ENCODE results near the gene KRT75.

Gene KRT75

DNA sequence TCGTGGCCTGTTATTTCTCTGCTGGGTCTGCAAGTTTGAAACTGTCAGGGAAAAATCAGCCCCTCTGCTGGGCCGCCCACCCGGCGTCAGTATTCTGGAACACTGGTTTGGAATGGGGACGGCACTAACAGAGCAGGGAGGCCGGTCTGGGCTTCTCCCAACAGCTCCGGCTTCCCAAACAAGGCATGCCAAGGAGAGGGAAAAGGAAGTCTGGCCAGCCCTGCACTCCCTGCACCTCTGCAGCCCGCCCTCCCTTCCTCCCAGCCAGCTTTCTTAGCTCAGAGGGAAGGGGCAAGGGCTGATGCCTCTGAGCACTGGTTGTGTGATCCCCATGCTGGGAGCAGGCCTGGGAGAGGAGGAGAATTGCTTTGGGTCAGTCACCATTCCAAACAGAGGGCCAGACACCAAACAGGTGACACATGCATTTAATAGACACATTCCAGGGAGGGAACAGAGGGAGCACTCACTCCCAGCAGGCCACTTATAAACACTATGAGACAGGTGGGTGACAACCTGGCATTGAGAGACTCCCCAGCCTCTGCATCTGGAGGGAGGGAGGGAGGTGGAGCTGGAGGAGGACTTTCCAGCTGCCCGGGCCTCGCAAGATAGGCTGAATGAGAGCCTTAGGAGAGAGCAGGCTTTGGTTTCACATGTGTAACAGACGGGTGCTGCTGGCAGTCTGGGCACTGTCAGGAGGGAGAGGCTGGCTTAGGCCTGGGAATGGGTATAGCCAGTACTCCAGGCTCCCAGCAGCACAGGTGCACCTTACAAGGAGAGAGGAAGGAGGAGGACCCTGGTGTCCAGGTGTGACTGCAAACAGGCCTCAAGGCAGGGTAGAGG lies 10.3 kb downstream of the KRT75 start:
- H3K27ac ChIP-seq, result no peak overlapping the region
- TF ChIP-seq, protein P1, sequence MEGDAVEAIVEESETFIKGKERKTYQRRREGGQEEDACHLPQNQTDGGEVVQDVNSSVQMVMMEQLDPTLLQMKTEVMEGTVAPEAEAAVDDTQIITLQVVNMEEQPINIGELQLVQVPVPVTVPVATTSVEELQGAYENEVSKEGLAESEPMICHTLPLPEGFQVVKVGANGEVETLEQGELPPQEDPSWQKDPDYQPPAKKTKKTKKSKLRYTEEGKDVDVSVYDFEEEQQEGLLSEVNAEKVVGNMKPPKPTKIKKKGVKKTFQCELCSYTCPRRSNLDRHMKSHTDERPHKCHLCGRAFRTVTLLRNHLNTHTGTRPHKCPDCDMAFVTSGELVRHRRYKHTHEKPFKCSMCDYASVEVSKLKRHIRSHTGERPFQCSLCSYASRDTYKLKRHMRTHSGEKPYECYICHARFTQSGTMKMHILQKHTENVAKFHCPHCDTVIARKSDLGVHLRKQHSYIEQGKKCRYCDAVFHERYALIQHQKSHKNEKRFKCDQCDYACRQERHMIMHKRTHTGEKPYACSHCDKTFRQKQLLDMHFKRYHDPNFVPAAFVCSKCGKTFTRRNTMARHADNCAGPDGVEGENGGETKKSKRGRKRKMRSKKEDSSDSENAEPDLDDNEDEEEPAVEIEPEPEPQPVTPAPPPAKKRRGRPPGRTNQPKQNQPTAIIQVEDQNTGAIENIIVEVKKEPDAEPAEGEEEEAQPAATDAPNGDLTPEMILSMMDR (conservative IDR thresholded peaks at IDR 0.05), result no peak

DNA sequence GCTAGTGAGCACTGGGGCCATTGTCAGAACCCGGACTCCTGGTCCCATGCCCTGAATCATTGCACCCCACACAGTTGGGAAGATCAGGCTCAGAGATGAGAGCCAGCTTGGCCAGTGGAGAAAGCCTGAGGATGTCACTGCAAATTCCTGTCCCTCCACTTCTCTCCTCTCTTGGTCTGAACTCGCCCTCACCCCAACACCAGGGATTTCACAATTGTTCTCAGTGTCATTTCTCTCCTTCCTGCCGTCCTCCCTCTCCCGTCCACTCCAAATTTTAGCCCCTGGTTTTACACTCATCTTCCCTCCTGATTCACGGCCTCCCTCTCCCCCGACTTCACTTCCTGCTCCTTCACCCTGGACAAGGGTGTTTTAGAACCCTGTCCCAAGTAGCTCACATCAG lies 11.1 kb downstream of the KRT75 start:
- TF ChIP-seq, protein P1 (conservative IDR thresholded peaks at IDR 0.05), result no peak
- no peak overlapping the region for H3K27ac ChIP-seq

DNA sequence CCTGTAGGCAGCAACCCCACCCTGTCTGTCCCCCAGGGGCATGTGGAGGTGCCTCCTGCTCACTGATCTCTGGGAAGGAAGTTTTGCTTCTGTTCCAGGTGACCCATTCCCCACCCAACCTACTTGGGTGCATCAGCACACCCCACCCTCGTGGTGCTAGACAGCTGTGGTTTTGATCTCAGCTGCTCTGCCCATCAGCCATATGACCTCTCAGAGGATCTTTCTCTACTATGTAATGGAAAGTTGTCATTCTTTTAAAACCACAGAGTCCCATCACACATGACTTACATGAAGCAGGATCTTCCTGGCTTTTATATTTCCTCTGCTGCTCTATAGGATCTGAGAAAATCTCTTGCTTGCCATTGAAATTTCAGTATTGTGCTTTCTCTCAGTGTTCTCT lies 14.5 kb downstream of the KRT75 start:
- no peak overlapping the region for H3K27ac ChIP-seq
- TF ChIP-seq, protein P1 (conservative IDR thresholded peaks at IDR 0.05), result no peak

DNA sequence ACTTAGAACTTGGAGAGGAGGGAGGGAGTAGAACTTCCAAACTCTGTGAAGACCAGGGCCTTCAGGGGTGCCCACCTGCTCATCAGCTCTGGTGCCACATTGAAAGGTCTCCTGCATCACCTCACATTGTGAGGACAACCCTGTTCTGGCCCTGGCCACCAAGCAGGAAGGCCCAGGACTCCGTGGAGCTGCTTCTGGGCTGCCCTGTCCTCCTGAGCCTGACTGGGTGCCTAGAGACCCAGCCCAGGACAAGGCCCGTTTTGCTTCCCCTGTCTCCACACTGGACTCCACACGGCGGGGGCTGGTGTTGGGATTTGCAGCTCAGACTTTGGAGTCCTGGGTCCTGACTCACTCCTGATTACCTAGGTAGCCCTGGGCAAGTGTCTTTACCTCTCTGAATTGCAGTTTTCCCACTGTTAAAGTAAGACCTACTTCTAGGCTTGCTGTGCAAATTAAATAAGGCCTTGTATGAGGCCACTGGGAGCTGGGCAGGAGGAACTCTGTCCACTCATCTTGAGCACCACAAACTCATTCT lies 15.5 kb downstream of the KRT75 start:
- TF ChIP-seq, protein P1 (conservative IDR thresholded peaks at IDR 0.05), result no peak

DNA sequence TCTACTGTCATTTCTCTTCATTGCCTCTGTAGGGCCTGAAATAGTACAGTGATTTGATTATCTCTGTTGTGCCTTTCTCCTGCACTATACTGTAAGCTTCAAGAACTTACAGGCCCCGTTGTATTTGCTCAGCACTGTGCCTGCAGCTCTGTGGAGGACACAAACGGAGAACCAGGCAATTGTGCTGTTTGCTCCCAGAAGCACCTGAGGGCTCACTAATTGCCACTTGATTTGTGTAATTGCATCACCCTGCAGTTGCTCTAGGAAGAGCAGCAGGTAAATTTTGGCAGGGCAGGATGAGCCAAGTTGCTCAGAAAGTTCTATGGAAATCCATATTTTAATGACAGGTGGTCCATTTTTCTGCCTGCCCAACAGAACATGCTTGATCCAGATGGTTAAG lies 16.4 kb downstream of the KRT75 start:
- TF ChIP-seq, protein P1 (conservative IDR thresholded peaks at IDR 0.05), result no peak
- no peak overlapping the region for H3K27ac ChIP-seq

More for the DNA sequence above, 15.5 kb downstream of the KRT75 start:
- no peak overlapping the region for H3K27ac ChIP-seq

DNA sequence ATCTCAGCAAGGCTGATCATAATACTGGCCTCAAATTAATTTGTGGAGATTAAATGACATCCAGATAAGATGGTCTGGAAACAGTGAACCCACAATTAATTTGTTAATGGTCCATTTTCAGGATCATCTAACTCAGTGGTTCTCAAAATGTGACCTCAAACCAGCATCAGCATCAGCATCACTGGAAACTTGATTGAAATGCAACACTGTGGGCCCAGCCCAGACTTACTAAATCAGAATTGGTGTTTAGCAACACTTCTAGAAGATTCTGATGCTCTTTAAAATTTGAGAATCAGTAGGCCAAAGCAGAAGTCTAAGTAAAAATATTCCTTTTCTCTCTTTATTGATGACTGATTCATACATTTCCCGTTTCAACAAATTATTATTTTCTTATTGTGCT lies 17.4 kb downstream of the KRT75 start:
- TF ChIP-seq, protein P1 (conservative IDR thresholded peaks at IDR 0.05), result no peak
- no peak overlapping the region for H3K27ac ChIP-seq

DNA sequence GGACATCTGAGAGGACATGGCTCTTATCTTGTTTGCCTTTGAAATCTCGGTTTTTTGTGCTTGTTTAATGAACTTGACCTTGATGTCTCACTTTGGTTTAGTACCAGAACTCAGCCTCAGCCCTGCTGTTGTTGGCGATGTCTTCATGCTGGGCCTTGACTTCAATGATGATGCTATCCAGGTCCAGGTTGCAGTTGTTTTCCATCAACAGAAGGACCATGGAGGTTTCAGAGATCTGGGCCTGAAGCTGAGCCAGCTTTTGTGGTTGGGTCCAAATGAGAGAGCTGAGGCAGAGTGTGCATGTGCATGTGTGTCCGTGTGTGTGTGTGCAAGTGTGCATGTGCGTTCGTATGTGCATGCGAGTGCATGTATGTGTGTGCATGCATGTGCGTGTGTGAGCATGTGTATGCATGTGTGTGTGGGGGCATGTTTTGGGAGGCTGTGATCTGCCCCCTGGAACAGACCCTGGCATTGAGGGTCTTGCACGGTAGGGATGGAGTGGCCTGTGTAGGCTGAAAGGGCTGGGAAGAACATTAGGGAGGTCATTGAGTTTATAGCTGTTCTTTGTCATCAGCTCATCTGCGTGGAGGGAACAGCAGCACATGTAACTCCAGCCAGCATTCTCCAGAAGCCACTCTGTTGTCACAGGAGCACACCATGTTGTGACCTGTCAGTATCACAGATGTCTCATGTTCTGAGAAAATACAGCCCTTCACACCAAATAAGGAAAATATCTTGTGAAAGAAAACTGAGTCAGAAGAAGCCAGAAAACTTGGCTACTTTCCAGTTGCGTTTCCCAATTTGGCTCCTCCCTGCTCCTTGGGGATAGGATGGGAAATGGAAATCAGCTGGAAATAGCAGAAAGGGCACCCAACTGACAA lies 18.1 kb downstream of the KRT75 start:
- no peak overlapping the region for H3K27ac ChIP-seq
- TF ChIP-seq, protein P1 (conservative IDR thresholded peaks at IDR 0.05), result no peak
